Tibial nerve (tissue), 4 donors: ENCODE measurements around the gene SDK1.

Experiments
- EP300 ChIP-seq, 2 donors: sonication (generic); formaldehyde crosslinking; IDR thresholded peaks; one replicate each; pipeline ENCODE4 v1.6.1; 2017; ENCODE audit warnings: antibody characterized with exemption in 2 of 2, mild to moderate bottlenecking in 1 of 2
- POLR2A ChIP-seq, 2 donors: fragments of 450-650 bp; IDR thresholded peaks; one replicate each; pipeline ENCODE4 v1.6.1; 2017; ENCODE audit warnings: antibody characterized with exemption in 2 of 2, mild to moderate bottlenecking in 2 of 2, moderate library complexity in 2 of 2
- TF ChIP-seq, protein P1 (sequence below), 5 experiments: fragments of 200-600 bp in 3 of 5; fragments of 450-650 bp in 2 of 5; sonication (generic) in 3 of 5; IDR thresholded peaks; one replicate each; pipeline ENCODE4 v1.5.1; 2016 to 2019; ENCODE audit warnings: antibody characterized with exemption in 5 of 5, mild to moderate bottlenecking in 3 of 5, moderate library complexity in 2 of 5

DNA sequence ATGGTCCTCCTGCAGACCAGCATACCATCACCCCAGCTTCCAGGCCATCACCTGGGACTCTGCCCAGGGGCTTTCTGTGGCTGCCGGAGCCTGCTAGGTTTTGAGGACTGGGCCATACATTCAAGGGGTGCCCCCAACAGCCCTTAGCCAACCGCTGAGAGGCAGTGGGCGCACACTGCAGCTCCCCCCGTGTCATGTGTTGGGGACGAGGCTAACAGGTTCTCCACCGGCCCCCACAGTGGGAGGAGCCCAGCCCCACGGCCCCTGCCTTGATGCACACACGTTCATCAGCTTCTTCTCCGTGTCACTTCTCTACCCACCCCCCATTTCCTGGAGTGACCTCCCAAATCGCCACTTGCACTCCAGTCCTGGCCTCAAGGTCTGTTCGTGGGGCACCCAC is 837.8 kb downstream of the SDK1 start:
- TF ChIP-seq POLR2A (IDR thresholded peaks at IDR 0.05) = no peak
- TF ChIP-seq, protein P1, sequence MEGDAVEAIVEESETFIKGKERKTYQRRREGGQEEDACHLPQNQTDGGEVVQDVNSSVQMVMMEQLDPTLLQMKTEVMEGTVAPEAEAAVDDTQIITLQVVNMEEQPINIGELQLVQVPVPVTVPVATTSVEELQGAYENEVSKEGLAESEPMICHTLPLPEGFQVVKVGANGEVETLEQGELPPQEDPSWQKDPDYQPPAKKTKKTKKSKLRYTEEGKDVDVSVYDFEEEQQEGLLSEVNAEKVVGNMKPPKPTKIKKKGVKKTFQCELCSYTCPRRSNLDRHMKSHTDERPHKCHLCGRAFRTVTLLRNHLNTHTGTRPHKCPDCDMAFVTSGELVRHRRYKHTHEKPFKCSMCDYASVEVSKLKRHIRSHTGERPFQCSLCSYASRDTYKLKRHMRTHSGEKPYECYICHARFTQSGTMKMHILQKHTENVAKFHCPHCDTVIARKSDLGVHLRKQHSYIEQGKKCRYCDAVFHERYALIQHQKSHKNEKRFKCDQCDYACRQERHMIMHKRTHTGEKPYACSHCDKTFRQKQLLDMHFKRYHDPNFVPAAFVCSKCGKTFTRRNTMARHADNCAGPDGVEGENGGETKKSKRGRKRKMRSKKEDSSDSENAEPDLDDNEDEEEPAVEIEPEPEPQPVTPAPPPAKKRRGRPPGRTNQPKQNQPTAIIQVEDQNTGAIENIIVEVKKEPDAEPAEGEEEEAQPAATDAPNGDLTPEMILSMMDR (IDR thresholded peaks at IDR 0.05) = no peak
- no peak for TF ChIP-seq EP300 (IDR thresholded peaks at IDR 0.05)
